Naive thymus-derived CD8-positive, alpha-beta T cell (primary cell): Measurements from ENCODE around the gene FBXO7. TPM values are rescaled to one million over a fixed set of nuclear protein-coding genes. Genes with fewer than 3 reads are reported as not detected.
"Not testable (repeated sequence)": the region's sequence is repeated elsewhere in the genome, so short reads cannot be mapped to it uniquely, and the experiment has no call there.

Experiments
- ATAC-seq, 2 donors: fragments of 150-1000 bp; cut with Tn5 transposase in 1 of 2; sonication (Bioruptor Pico), chemical (Tn5 transposase) in 1 of 2; 1 replicate in 1 of 2; 2 replicates in 1 of 2; pipeline ENCODE4 v1.10.0; 2021; ENCODE audit warnings: mild to moderate bottlenecking in 2 of 2, moderate library complexity in 2 of 2
- POLR2A ChIA-PET: fragments of 350-600 bp; sonication (Branson Sonifier 250); formaldehyde crosslinking; loops from one replicate; lab custom pipeline; 2021; ENCODE audit warnings: antibody characterized with exemption; lab: Charles Lee
- DNase-seq, 10 donors: peaks; one replicate each; pipeline versions ENCODE4 v3.0.0 to v3.0.0-alpha.2; 2020 to 2022
- H3K27ac Mint-ChIP-seq, 10 donors: one replicate each; pipeline ENCODE4 v1.8.0; 2020 to 2022; ENCODE audit warnings: mild to moderate bottlenecking in 10 of 10, mixed read lengths in 10 of 10, moderate library complexity in 4 of 10, inconsistent platforms in 1 of 10
- H3K27me3 Mint-ChIP-seq, 5 donors: one replicate each; pipeline ENCODE4 v1.8.0; 2021 to 2022; ENCODE audit warnings: mixed read lengths in 5 of 5
- H3K36me3 Mint-ChIP-seq, 3 donors: one replicate each; pipeline ENCODE4 v1.8.0; 2020 to 2022; ENCODE audit warnings: mixed read lengths in 3 of 3, mild to moderate bottlenecking in 2 of 3, inconsistent platforms in 1 of 3
- H3K4me1 Mint-ChIP-seq, 4 donors: one replicate each; pipeline ENCODE4 v1.8.0; 2021 to 2022; ENCODE audit warnings: mixed read lengths in 4 of 4
- H3K4me3 Mint-ChIP-seq, 10 donors: one replicate each; pipeline ENCODE4 v1.8.0; 2020 to 2022; ENCODE audit warnings: mild to moderate bottlenecking in 10 of 10, mixed read lengths in 10 of 10, moderate library complexity in 6 of 10, inconsistent platforms in 1 of 10
- H3K9me3 Mint-ChIP-seq, 9 donors: one replicate each; pipeline ENCODE4 v1.8.0; 2020 to 2022; ENCODE audit warnings: mixed read lengths in 9 of 9, mild to moderate bottlenecking in 3 of 9, inconsistent platforms in 1 of 9, moderate library complexity in 1 of 9
- polyA plus RNA-seq, 3 donors: library from polyadenylated mRNA; unstranded; fragments of 300-500 nt; fragmentation: Illumina TruSeq; gene quantifications; one replicate each; pipeline ENCODE4 v1.2.3, GENCODE V29; 2021
- total RNA-seq, 8 experiments: library from RNA in 2 of 8; stranded (reverse) in 2 of 8; gene quantifications; one replicate each; pipeline ENCODE4 v1.2.3 and lab custom pipeline; 2021 to 2026

The FBXO7 gene
- total and polyA plus RNA-seq, 5 experiments from 2014 or later: 97.5 to 149 (median 126) TPM

DNA sequence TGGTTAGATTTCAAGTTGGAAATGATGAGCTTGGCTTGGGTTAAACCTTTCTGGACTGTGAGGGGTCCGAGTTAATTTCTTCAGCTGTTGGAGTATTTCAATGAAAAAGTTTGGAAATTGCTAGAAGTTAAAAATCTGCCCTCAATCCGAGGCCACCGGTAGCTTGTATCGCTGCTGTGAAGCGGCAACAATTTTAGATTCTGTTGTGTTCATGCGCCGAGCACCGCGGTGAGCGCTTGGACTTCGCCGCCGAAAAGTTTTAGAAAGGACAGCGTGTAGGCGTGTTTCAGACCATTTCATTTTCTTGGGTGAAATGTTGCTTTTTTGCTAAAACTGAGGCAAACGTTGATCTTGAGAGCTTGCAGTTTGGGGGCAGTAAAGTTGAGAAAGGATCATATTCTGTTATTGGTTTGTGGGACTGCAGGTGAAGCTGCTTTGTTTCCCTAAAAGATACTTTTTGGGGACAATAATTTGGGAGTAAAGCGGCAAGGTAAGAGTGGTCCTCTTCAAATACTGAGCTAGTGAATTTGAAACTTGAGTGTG is 928 bp downstream of the FBXO7 start:
- H3K27ac Mint-ChIP-seq: peak overlapping the region in 9 of 10 donors; percentile 75 to 98 (median 95)
- ATAC-seq (peak; percentile 7 to 14), DNase-seq (peak in 4 of 10 donors; percentile 4 to 20 (median 8))
- no peaks in the 10 kb centered on the region for H3K27me3 Mint-ChIP-seq
- peaks cover 20 to 37% (median 28%) of the 10 kb centered on the region in 4 donors for H3K4me1 Mint-ChIP-seq
- peaks cover 0 to 14% (median 0%) of the 10 kb centered on the region in 3 donors for H3K36me3 Mint-ChIP-seq
- no peaks in the 10 kb centered on the region for H3K9me3 Mint-ChIP-seq
- peak overlapping the region in 9 of 10 donors; percentile 92 to 98 (median 97) for H3K4me3 Mint-ChIP-seq
- POLR2A ChIA-PET: interaction anchor here (0.5 to 2.8 kb wide), 6 partner anchors 11 to 813 kb away, joined by 3 to 20 read pairs (median 4); partner anchors contain the start of genes PISD and RTCB

DNA sequence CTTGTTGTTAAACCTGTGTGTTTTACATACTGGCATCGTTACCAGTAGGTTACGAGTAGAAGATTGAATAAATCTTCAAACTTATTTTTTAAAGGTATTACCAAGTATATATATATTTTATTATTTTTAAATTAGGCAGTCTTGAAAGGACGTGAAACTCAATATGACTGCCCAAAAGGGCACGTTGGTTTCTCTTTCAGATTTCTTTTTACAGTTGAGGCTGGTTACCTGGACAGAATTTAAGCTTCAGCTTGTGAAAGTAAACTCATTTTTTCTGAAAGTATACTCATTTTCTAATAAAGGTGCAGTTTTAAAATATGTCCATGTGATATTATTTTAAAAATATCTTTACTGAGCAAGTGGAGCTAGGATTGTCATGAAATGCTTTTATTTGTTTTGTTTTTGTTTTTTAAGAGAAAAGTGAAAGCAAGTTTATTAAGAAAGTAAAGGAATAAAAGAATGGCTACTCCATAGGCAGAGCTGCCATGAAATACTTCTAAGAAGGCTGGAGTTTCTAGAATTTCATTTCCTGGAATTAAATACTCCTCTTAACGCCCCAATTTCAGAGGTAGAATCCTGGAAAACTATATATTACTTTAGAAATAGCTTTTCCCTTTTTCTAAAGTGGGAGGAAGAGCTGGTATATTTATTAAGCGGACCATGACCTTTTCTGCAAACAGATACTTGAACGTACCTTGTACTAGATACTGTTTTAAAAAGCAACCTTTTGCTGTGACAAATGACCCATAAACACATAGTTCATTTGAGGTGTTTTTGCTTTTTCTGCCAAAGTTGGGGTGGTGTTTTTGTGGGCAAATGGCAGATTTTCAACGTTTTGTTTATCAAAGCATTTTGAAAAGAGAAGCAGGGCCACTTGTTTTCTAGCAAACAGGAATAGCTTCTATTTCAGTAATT is 1.9 kb downstream of the FBXO7 start:
- DNase-seq (no peak), ATAC-seq (no peak)
- POLR2A ChIA-PET: interaction anchor here (0.9 to 2.8 kb wide), 3 partner anchors 64 to 288 kb away, joined by 3 to 20 read pairs (median 4); partner anchors contain the start of gene RTCB
- Mint-ChIP-seq H3K9me3 (no peaks in the 10 kb centered on the region), H3K27ac (peak overlapping the region in 7 of 10 donors; percentile 18 to 97 (median 95)), H3K27me3 (no peaks in the 10 kb centered on the region), H3K36me3 (peaks cover 0 to 21% (median 0%) of the 10 kb centered on the region in 3 donors), H3K4me1 (peaks cover 20 to 39% (median 32%) of the 10 kb centered on the region in 4 donors), H3K4me3 (peak overlapping the region in 9 of 10 donors; percentile 92 to 98 (median 97))

DNA sequence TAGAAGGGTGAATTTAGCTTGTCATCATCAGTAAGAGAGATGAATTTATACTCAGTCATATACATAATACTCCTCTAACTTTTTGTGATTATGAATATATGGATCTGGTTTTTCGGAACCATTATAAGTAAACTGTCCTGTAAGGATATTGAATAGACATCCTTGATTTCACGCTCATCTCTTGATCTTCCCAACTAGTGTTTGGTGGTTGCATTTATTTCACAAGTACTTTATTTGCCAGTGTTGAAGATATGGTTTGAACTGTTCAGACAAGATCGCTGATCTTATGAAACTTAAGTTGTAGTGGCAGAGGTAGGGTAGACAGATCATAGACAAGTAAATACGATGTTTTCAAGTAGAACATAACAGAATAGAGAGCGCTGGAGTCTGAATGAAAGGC is 3.0 kb downstream of the FBXO7 start:
- peak overlapping the region in 1 of 10 donors; percentile 6 for H3K27ac Mint-ChIP-seq
- no peak overlapping the region for H3K4me3 Mint-ChIP-seq
- POLR2A ChIA-PET: interaction anchor here (1.1 kb wide), 1 partner anchor 65 kb away, joined by 4 read pairs; the partner anchor contains the start of gene RTCB
- peaks cover 20 to 42% (median 32%) of the 10 kb centered on the region in 4 donors for H3K4me1 Mint-ChIP-seq
- no peaks in the 10 kb centered on the region for H3K9me3 Mint-ChIP-seq
- H3K36me3 Mint-ChIP-seq: peaks cover 0 to 21% (median 0%) of the 10 kb centered on the region in 3 donors
- H3K27me3 Mint-ChIP-seq: no peaks in the 10 kb centered on the region
- ATAC-seq (no peak), DNase-seq (no peak)

- H3K27ac Mint-ChIP-seq: peak overlapping the region in 5 of 10 donors; percentile 10 to 56 (median 40)
- ATAC-seq, POLR2A ChIA-PET, H3K27me3 Mint-ChIP-seq, DNase-seq, H3K9me3 Mint-ChIP-seq: not testable (repeated sequence)
- H3K36me3 Mint-ChIP-seq: peaks cover 0 to 21% (median 0%) of the 10 kb centered on the region in 3 donors
- H3K4me1 Mint-ChIP-seq: peaks cover 16 to 37% (median 26%) of the 10 kb centered on the region in 4 donors
- peak overlapping the region in 2 of 10 donors; percentile 2 to 55 for H3K4me3 Mint-ChIP-seq
Measured at GRCh38 chr22:32478552-32478951, 3.9 kb downstream of the FBXO7 start.

DNA sequence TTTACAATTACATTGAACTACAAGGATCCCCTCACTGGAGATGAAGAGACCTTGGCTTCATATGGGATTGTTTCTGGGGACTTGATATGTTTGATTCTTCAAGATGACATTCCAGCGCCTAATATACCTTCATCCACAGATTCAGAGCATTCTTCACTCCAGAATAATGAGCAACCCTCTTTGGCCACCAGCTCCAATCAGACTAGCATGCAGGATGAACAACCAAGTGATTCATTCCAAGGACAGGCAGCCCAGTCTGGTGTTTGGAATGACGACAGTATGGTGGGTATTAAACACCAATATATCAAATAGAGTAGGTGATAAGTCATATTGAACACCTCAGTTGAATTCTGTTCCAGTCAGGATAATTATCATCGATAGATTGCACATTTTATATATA is 4.4 kb downstream of the FBXO7 start:
- H3K27me3 Mint-ChIP-seq: no peaks in the 10 kb centered on the region
- POLR2A ChIA-PET: no interaction called here
- peak overlapping the region in 5 of 10 donors; percentile 3 to 56 (median 40) for H3K27ac Mint-ChIP-seq
- DNase-seq: no peak
- H3K4me3 Mint-ChIP-seq: peak overlapping the region in 3 of 10 donors; percentile 2 to 55 (median 26)
- no peaks in the 10 kb centered on the region for H3K9me3 Mint-ChIP-seq
- peaks cover 0 to 21% (median 0%) of the 10 kb centered on the region in 3 donors for H3K36me3 Mint-ChIP-seq
- no peak for ATAC-seq
- H3K4me1 Mint-ChIP-seq: peaks cover 14 to 33% (median 21%) of the 10 kb centered on the region in 4 donors

DNA sequence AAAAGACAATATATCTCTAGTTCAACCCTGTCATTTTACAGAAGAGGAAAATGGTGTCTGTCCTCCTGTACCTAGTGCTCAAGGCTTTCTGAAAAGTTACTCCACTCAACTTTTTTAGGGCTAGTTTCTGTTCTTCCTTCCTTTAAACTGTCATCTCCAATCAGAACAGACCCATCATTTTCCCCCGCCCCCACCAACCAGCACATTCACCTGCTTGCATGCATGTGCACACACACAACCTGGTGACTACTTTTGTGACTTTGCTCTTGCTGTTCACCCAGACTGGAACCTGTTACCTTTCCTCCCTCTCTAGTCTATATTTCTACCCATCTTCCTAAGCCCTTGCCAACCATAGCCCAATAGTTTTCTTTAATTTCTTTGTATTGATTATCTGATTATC is 5.6 kb downstream of the FBXO7 start:
- peak overlapping the region in 9 of 10 donors; percentile 13 to 68 (median 32) for H3K4me3 Mint-ChIP-seq

DNA sequence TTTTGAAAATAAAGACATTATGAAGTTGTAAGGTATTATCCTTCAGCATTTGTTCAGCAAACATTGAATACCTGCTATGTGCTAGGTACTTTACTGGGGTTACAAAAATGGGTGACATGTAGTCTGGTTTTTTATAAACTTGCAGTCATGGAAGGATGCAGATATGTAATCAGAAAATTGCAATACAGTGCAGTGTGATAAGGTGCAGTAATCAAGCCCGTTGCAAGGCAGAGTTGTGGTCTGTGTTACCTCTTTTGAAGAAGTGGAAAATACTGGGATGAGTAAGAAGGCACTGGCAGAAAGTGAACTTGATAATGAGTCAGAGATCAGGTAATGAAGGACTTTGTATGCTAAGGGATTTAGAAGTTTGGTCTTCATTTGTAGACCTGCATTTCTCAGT is 8.1 kb downstream of the FBXO7 start:
- POLR2A ChIA-PET: no interaction called here
- no peaks in the 10 kb centered on the region for H3K27me3 Mint-ChIP-seq
- no peak overlapping the region for H3K27ac Mint-ChIP-seq
- DNase-seq: no peak
- ATAC-seq: no peak
- no peak overlapping the region for H3K4me3 Mint-ChIP-seq
- no peaks in the 10 kb centered on the region for H3K9me3 Mint-ChIP-seq
- H3K4me1 Mint-ChIP-seq: peaks cover 4 to 33% (median 18%) of the 10 kb centered on the region in 4 donors
- H3K36me3 Mint-ChIP-seq: peaks cover 0 to 51% (median 14%) of the 10 kb centered on the region in 3 donors

More for the DNA sequence above, 5.6 kb downstream of the FBXO7 start:
- H3K27ac Mint-ChIP-seq: peak overlapping the region in 7 of 10 donors; percentile 1 to 94 (median 49)
- H3K27me3 Mint-ChIP-seq: no peaks in the 10 kb centered on the region
- H3K9me3 Mint-ChIP-seq: no peaks in the 10 kb centered on the region
- DNase-seq: no peak
- POLR2A ChIA-PET: no interaction called here
- peaks cover 0 to 26% (median 2%) of the 10 kb centered on the region in 3 donors for H3K36me3 Mint-ChIP-seq
- no peak for ATAC-seq
- H3K4me1 Mint-ChIP-seq: peaks cover 13 to 32% (median 21%) of the 10 kb centered on the region in 4 donors

- POLR2A ChIA-PET: interaction anchor here (2.4 kb wide), 1 partner anchor 12 kb away, joined by 11 read pairs; the partner anchor contains the start of gene FBXO7
- DNase-seq (no peak), ATAC-seq (no peak)
- peaks cover 0 to 69% (median 24%) of the 10 kb centered on the region in 3 donors for H3K36me3 Mint-ChIP-seq
- no peaks in the 10 kb centered on the region for H3K9me3 Mint-ChIP-seq
- H3K4me1 Mint-ChIP-seq: peaks cover 4 to 16% (median 6%) of the 10 kb centered on the region in 4 donors
- peak overlapping the region in 2 of 10 donors; percentile 40 to 53 for H3K27ac Mint-ChIP-seq
- no peak overlapping the region for H3K4me3 Mint-ChIP-seq
- no peaks in the 10 kb centered on the region for H3K27me3 Mint-ChIP-seq
Measured at GRCh38 chr22:32486656-32487390, 12.2 kb downstream of the FBXO7 start.

- Mint-ChIP-seq H3K4me3 (no peak overlapping the region), H3K27ac (peak overlapping the region in 1 of 10 donors; percentile 83), H3K36me3 (peaks cover 0 to 76% (median 25%) of the 10 kb centered on the region in 3 donors), H3K4me1 (peaks cover 4 to 12% (median 6%) of the 10 kb centered on the region in 4 donors), H3K27me3 (no peaks in the 10 kb centered on the region), H3K9me3 (no peaks in the 10 kb centered on the region)
- DNase-seq: no peak
- ATAC-seq: no peak
- POLR2A ChIA-PET: interaction anchor here (2.4 kb wide), 1 partner anchor 12 kb away, joined by 11 read pairs; the partner anchor contains the start of gene FBXO7
Measured at GRCh38 chr22:32487461-32487860, 12.8 kb downstream of the FBXO7 start.

- DNase-seq: no peak
- Mint-ChIP-seq H3K27me3 (no peaks in the 10 kb centered on the region), H3K4me3 (no peak overlapping the region), H3K9me3 (no peaks in the 10 kb centered on the region), H3K27ac (peak overlapping the region in 2 of 10 donors; percentile 25 to 56), H3K4me1 (peaks cover 4 to 12% (median 6%) of the 10 kb centered on the region in 4 donors), H3K36me3 (peaks cover 6 to 93% (median 34%) of the 10 kb centered on the region in 3 donors)
- POLR2A ChIA-PET: no interaction called here
- no peak for ATAC-seq
Measured at GRCh38 chr22:32489377-32489776, 14.8 kb downstream of the FBXO7 start.

- ATAC-seq: no peak
- Mint-ChIP-seq H3K27ac (no peak overlapping the region), H3K27me3 (no peaks in the 10 kb centered on the region), H3K36me3 (peaks cover 11 to 97% (median 36%) of the 10 kb centered on the region in 3 donors), H3K4me3 (no peak overlapping the region), H3K9me3 (no peaks in the 10 kb centered on the region), H3K4me1 (peaks cover 4 to 12% (median 6%) of the 10 kb centered on the region in 4 donors)
- no peak for DNase-seq
- POLR2A ChIA-PET: no interaction called here
Measured at GRCh38 chr22:32490279-32490678, 15.7 kb downstream of the FBXO7 start.

DNA sequence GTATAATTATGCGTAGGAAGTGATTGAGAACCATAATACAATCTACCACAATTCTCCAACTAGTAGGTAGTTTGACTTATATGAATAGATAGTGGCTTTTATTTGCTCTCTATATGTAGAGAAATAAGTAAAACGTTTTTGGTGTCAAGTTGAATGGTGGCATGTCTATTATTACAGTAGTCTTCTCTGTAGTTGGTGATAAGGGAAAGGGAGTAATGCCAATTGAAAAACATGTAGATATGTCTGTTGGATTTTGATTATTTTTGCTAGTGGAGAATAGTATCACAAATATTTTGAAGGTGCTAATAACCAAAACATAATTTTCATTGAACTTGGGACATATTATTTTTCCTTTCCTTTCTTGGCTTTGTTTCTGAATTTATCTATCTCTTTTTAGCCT is 17.5 kb downstream of the FBXO7 start:
- Mint-ChIP-seq H3K4me1 (peaks cover 0 to 7% (median under 1%) of the 10 kb centered on the region in 4 donors), H3K36me3 (peaks cover 12 to 95% (median 38%) of the 10 kb centered on the region in 3 donors), H3K27me3 (no peaks in the 10 kb centered on the region), H3K4me3 (no peak overlapping the region), H3K9me3 (no peaks in the 10 kb centered on the region), H3K27ac (peak overlapping the region in 2 of 10 donors; percentile 6 to 67)
- ATAC-seq (no peak), DNase-seq (no peak)
- POLR2A ChIA-PET: no interaction called here
